ENCODE data around the gene ZNF568. TPM values are rescaled to one million over a fixed set of nuclear protein-coding genes. Genes with fewer than 3 reads are reported as not detected.

Gene ZNF568
- total RNA-seq, 1 experiment from 2014 or later, result not detected

- TF ChIP-seq EZH2phosphoT487 (IDR thresholded peaks at IDR 0.05; ENCODE audit: borderline replicate concordance, low read length) (no peak), EZH2 (IDR thresholded peaks at IDR 0.05; ENCODE audit: low read length, unreplicated experiment) (no peak)
- TF ChIP-seq, protein P1, sequence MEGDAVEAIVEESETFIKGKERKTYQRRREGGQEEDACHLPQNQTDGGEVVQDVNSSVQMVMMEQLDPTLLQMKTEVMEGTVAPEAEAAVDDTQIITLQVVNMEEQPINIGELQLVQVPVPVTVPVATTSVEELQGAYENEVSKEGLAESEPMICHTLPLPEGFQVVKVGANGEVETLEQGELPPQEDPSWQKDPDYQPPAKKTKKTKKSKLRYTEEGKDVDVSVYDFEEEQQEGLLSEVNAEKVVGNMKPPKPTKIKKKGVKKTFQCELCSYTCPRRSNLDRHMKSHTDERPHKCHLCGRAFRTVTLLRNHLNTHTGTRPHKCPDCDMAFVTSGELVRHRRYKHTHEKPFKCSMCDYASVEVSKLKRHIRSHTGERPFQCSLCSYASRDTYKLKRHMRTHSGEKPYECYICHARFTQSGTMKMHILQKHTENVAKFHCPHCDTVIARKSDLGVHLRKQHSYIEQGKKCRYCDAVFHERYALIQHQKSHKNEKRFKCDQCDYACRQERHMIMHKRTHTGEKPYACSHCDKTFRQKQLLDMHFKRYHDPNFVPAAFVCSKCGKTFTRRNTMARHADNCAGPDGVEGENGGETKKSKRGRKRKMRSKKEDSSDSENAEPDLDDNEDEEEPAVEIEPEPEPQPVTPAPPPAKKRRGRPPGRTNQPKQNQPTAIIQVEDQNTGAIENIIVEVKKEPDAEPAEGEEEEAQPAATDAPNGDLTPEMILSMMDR (conservative IDR thresholded peaks at IDR 0.05; ENCODE audit: low read depth, low read length), result no peak
- intact Hi-C loops (cut with micrococcal nuclease), result no loop called here
- POLR2A ChIA-PET (ENCODE audit: unreplicated experiment), result no interaction called here
- no peaks in the 10 kb centered on the region for H3K4me1 ChIP-seq (ENCODE audit: insufficient read depth, low read length)
- H3K36me3 ChIP-seq (ENCODE audit: low read depth, low read length), result no peaks in the 10 kb centered on the region
- no peak for ATAC-seq
- no peaks in the 10 kb centered on the region for H3K9me3 ChIP-seq (ENCODE audit: low read length)
- CTCF ChIA-PET, result no interaction called here
- no peaks in the 10 kb centered on the region for H4K20me1 ChIP-seq (ENCODE audit: low read length)
- no peak overlapping the region for H3K9ac ChIP-seq (ENCODE audit: low read length)
- no peak overlapping the region for H3K4me2 ChIP-seq (ENCODE audit: low read length)
- H3K4me3 ChIP-seq (ENCODE audit: low read length), result no peak overlapping the region
- no peaks in the 10 kb centered on the region for H3F3A ChIP-seq (ENCODE audit: low read length, unreplicated experiment)
- BruUV-seq (replicated peaks), result no TSS peak
- no peaks in the 10 kb centered on the region for H3K79me2 ChIP-seq (ENCODE audit: low read length)
- H3K27ac ChIP-seq (ENCODE audit: low read length), result no peak overlapping the region
- no peaks in the 10 kb centered on the region for H3K9me2 ChIP-seq (replicated peaks; ENCODE audit: low read length)
- H2AFZ ChIP-seq (ENCODE audit: low read length), result no peak overlapping the region
- DNase-seq, result no peak
- no peaks in the 10 kb centered on the region for H3K27me3 ChIP-seq (ENCODE audit: low read length)
These were observed 96.1 kb downstream of the ZNF568 start for GRCh38 chr19:37012093-37012745.

- ChIA-PET CTCF (no interaction called here), POLR2A (ENCODE audit: unreplicated experiment) (no interaction called here)
- Histone ChIP-seq H3K4me3 (ENCODE audit: low read length) (no peak overlapping the region), H3F3A (ENCODE audit: low read length, unreplicated experiment) (no peaks in the 10 kb centered on the region), H3K27me3 (ENCODE audit: low read length) (no peaks in the 10 kb centered on the region), H3K4me2 (ENCODE audit: low read length) (no peak overlapping the region), H3K27ac (ENCODE audit: low read length) (no peak overlapping the region), H3K9ac (ENCODE audit: low read length) (no peak overlapping the region), H3K36me3 (ENCODE audit: low read depth, low read length) (no peaks in the 10 kb centered on the region), H3K9me3 (ENCODE audit: low read length) (0 out of 2 replicates have a peak, but pooled peaks cover 5% of the 10 kb centered on the region), H4K20me1 (ENCODE audit: low read length) (no peaks in the 10 kb centered on the region), H3K4me1 (ENCODE audit: insufficient read depth, low read length) (no peaks in the 10 kb centered on the region), H2AFZ (ENCODE audit: low read length) (no peak overlapping the region), H3K79me2 (ENCODE audit: low read length) (no peaks in the 10 kb centered on the region), H3K9me2 (replicated peaks; ENCODE audit: low read length) (no peaks in the 10 kb centered on the region)
- ATAC-seq (no peak), DNase-seq (no peak)
- intact Hi-C loops (cut with micrococcal nuclease), result no loop called here
- BruUV-seq (replicated peaks), result no TSS peak
- TF ChIP-seq EZH2phosphoT487 (IDR thresholded peaks at IDR 0.05; ENCODE audit: borderline replicate concordance, low read length), result no peak
- TF ChIP-seq, protein P1 (conservative IDR thresholded peaks at IDR 0.05; ENCODE audit: low read depth, low read length), result no peak
- TF ChIP-seq EZH2 (IDR thresholded peaks at IDR 0.05; ENCODE audit: low read length, unreplicated experiment), result no peak
These were observed 98.3 kb downstream of the ZNF568 start for GRCh38 chr19:37014456-37014855.

DNA sequence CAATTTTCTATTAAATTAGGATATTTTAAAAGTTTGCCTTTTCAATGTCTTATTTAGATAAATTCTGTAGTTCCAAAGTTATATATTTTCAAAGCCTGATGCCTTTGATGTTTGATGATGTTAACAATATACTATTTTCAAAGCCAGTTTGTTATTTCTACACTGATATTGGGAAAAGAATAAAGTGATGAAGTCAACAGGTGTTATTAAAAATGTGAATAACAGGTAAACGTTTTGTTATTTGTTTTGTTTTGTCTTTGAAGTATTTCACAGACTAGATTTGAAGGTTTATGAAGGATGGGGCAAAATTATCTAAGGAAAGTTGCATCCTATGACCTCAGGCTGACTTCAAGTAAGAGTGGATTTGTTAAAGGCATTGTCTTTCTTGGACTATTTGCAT is 129.0 kb downstream of the ZNF568 start:
- Histone ChIP-seq H3K27ac (ENCODE audit: low read length) (no peak overlapping the region), H3F3A (ENCODE audit: low read length, unreplicated experiment) (no peaks in the 10 kb centered on the region), H3K4me1 (ENCODE audit: insufficient read depth, low read length) (no peaks in the 10 kb centered on the region), H3K4me3 (ENCODE audit: low read length) (no peak overlapping the region), H3K36me3 (ENCODE audit: low read depth, low read length) (no peaks in the 10 kb centered on the region), H3K4me2 (ENCODE audit: low read length) (no peak overlapping the region), H3K27me3 (ENCODE audit: low read length) (no peaks in the 10 kb centered on the region), H4K20me1 (ENCODE audit: low read length) (no peaks in the 10 kb centered on the region), H3K9me2 (replicated peaks; ENCODE audit: low read length) (no peaks in the 10 kb centered on the region), H2AFZ (ENCODE audit: low read length) (no peak overlapping the region), H3K9me3 (ENCODE audit: low read length) (no peaks in the 10 kb centered on the region), H3K9ac (ENCODE audit: low read length) (no peak overlapping the region), H3K79me2 (ENCODE audit: low read length) (no peaks in the 10 kb centered on the region)
- no peak for ATAC-seq
- no peak for DNase-seq
- intact Hi-C loops (cut with micrococcal nuclease), result no loop called here
- CTCF ChIA-PET, result no interaction called here
- TF ChIP-seq EZH2 (IDR thresholded peaks at IDR 0.05; ENCODE audit: low read length, unreplicated experiment) (no peak), EZH2phosphoT487 (IDR thresholded peaks at IDR 0.05; ENCODE audit: borderline replicate concordance, low read length) (no peak)
- TF ChIP-seq, protein P1 (conservative IDR thresholded peaks at IDR 0.05; ENCODE audit: low read depth, low read length), result no peak
- POLR2A ChIA-PET (ENCODE audit: unreplicated experiment), result no interaction called here
- no TSS peak for BruUV-seq (replicated peaks)

All from PC-3 (cell line).